ENCODE data around the gene KRTAP25-1.
A peak's percentile ranks its signal among the peaks of the same experiment; 100 is the strongest.

KRTAP25-1 gene

GRCh38 chr21:30289215-30289614, at the start of gene KRTAP25-1:
KRTAP25-1 (minus strand) TSS chr21:30289514; CDS start chr21:30289490, 24 bp downstream.
- no peak for DNase-seq

GRCh38 chr21:30338717-30339116, 49.4 kb upstream of the KRTAP25-1 start:
- no peak for DNase-seq

GRCh38 chr21:30337772-30338171, 48.5 kb upstream of the KRTAP25-1 start:
- no peak for DNase-seq

- no peak for DNase-seq
Measured at GRCh38 chr21:30337276-30337744, 48.0 kb upstream of the KRTAP25-1 start, which contains the start of gene KRTAP27-1. KRTAP27-1 (minus strand) TSS chr21:30337694; CDS start chr21:30337668, 26 bp downstream.

GRCh38 chr21:30336596-30336995, 47.3 kb upstream of the KRTAP25-1 start:
- DNase-seq = no peak

GRCh38 chr21:30333736-30334135, 44.4 kb upstream of the KRTAP25-1 start:
- no peak for DNase-seq

- DNase-seq = no peak
Measured at GRCh38 chr21:30332681-30333080, 43.4 kb upstream of the KRTAP25-1 start.

GRCh38 chr21:30329203-30329875, 40.0 kb upstream of the KRTAP25-1 start:
- no peak for DNase-seq

GRCh38 chr21:30326390-30326789, 37.1 kb upstream of the KRTAP25-1 start:
- no peak for DNase-seq

- DNase-seq = no peak
Measured at GRCh38 chr21:30320215-30320614, 30.9 kb upstream of the KRTAP25-1 start, which contains the start of gene KRTAP26-1. KRTAP26-1 (minus strand) TSS chr21:30320315; CDS start chr21:30320035, 280 bp downstream.

- DNase-seq = no peak
Measured at GRCh38 chr21:30315701-30316100, 26.4 kb upstream of the KRTAP25-1 start.

- DNase-seq = no peak
Measured at GRCh38 chr21:30306884-30307283, 17.6 kb upstream of the KRTAP25-1 start.

GRCh38 chr21:30305136-30305535, 15.8 kb upstream of the KRTAP25-1 start:
- no peak for DNase-seq

- no peak for DNase-seq
Measured at GRCh38 chr21:30282850-30283249, 6.5 kb downstream of the KRTAP25-1 start, which contains the start of gene KRTAP24-1. KRTAP24-1 (minus strand) TSS chr21:30282950; CDS start chr21:30282932, 18 bp downstream.

GRCh38 chr21:30271611-30272010, 17.7 kb downstream of the KRTAP25-1 start:
- no peak for DNase-seq

- DNase-seq = no peak
Measured at GRCh38 chr21:30271156-30271555, 18.2 kb downstream of the KRTAP25-1 start.

GRCh38 chr21:30269803-30270530, 19.3 kb downstream of the KRTAP25-1 start:
- DNase-seq = no peak

- peak in 1 of 2 experiments; percentile 34 for DNase-seq
Measured at GRCh38 chr21:30268608-30269197, 20.6 kb downstream of the KRTAP25-1 start.

- peak in 1 of 2 experiments; percentile 47 for DNase-seq
Measured at GRCh38 chr21:30257773-30258172, 31.5 kb downstream of the KRTAP25-1 start.

GRCh38 chr21:30256100-30256499, 33.2 kb downstream of the KRTAP25-1 start:
- no peak for DNase-seq

GRCh38 chr21:30255679-30256078, 33.6 kb downstream of the KRTAP25-1 start:
- DNase-seq = no peak

- DNase-seq = no peak
Measured at GRCh38 chr21:30251781-30252180, 37.5 kb downstream of the KRTAP25-1 start.

GRCh38 chr21:30249936-30250335, 39.4 kb downstream of the KRTAP25-1 start:
- no peak for DNase-seq

Data from NCI-H526 (cell line).